Measurements from ENCODE around the gene RPS21. TPM values are rescaled to one million over a fixed set of nuclear protein-coding genes. Genes with fewer than 3 reads are reported as not detected.

RPS21 gene
- total and polyA plus RNA-seq, 2 of the 13 experiments (the other 11 are each of a cell fraction or from before 2014, with no cell fraction given): 2,647 to 11,063 TPM

GRCh38 chr20:62353289-62354030, 33.4 kb upstream of the RPS21 start (continued):
- TF ChIP-seq, protein P1, sequence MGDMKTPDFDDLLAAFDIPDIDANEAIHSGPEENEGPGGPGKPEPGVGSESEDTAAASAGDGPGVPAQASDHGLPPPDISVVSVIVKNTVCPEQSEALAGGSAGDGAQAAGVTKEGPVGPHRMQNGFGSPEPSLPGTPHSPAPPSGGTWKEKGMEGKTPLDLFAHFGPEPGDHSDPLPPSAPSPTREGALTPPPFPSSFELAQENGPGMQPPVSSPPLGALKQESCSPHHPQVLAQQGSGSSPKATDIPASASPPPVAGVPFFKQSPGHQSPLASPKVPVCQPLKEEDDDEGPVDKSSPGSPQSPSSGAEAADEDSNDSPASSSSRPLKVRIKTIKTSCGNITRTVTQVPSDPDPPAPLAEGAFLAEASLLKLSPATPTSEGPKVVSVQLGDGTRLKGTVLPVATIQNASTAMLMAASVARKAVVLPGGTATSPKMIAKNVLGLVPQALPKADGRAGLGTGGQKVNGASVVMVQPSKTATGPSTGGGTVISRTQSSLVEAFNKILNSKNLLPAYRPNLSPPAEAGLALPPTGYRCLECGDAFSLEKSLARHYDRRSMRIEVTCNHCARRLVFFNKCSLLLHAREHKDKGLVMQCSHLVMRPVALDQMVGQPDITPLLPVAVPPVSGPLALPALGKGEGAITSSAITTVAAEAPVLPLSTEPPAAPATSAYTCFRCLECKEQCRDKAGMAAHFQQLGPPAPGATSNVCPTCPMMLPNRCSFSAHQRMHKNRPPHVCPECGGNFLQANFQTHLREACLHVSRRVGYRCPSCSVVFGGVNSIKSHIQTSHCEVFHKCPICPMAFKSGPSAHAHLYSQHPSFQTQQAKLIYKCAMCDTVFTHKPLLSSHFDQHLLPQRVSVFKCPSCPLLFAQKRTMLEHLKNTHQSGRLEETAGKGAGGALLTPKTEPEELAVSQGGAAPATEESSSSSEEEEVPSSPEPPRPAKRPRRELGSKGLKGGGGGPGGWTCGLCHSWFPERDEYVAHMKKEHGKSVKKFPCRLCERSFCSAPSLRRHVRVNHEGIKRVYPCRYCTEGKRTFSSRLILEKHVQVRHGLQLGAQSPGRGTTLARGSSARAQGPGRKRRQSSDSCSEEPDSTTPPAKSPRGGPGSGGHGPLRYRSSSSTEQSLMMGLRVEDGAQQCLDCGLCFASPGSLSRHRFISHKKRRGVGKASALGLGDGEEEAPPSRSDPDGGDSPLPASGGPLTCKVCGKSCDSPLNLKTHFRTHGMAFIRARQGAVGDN (CRISPR knock-in tag; IDR thresholded peaks at IDR 0.05): peak; percentile 78
- TF ChIP-seq HNRNPL (IDR thresholded peaks at IDR 0.05; ENCODE audit: low read depth, low read length) (peak; percentile 87), KDM5B (CRISPR knock-in tag; IDR thresholded peaks at IDR 0.05; ENCODE audit: borderline replicate concordance) (peak; percentile 75), ZNF3 (CRISPR knock-in tag; IDR thresholded peaks at IDR 0.05) (no peak), TFAP4 (IDR thresholded peaks at IDR 0.05; ENCODE audit: borderline replicate concordance, low read depth) (peak; percentile 42; the same call in 1 of the 2 replicates), SP5 (CRISPR knock-in tag; IDR thresholded peaks at IDR 0.05; ENCODE audit: borderline replicate concordance, low read depth) (peak; percentile 19; the same call in 1 of the 2 replicates), ZNF296 (CRISPR knock-in tag; conservative IDR thresholded peaks at IDR 0.05) (0 out of 2 replicates have a peak, but pooled peaks have one; percentile 68), RAD21 (CRISPR knock-in tag; IDR thresholded peaks at IDR 0.05) (0 out of 2 replicates have a peak, but pooled peaks have one; percentile 6), ATRX (CRISPR knock-in tag; IDR thresholded peaks at IDR 0.05; ENCODE audit: borderline replicate concordance) (no peak), JUND (CRISPR knock-in tag; IDR thresholded peaks at IDR 0.05) (peak; percentile 28; the same call in 1 of the 2 replicates), CEBPG (CRISPR knock-in tag; IDR thresholded peaks at IDR 0.05) (no peak), IRX3 (CRISPR knock-in tag; IDR thresholded peaks at IDR 0.05; ENCODE audit: borderline replicate concordance, low read depth) (0 out of 2 replicates have a peak, but pooled peaks have one; percentile 36), ZNF883 (CRISPR knock-in tag; IDR thresholded peaks at IDR 0.05; ENCODE audit: not compliant biosample characterization) (peak; percentile 74), ZBTB37 (CRISPR knock-in tag; IDR thresholded peaks at IDR 0.05) (peak; percentile 56; the same call in 1 of the 2 replicates), MIER2 (CRISPR knock-in tag; IDR thresholded peaks at IDR 0.05) (no peak), PITX1 (CRISPR knock-in tag; IDR thresholded peaks at IDR 0.05) (peak; percentile 68; the same call in 1 of the 2 replicates), ZNF451 (CRISPR knock-in tag; IDR thresholded peaks at IDR 0.05) (0 out of 2 replicates have a peak, but pooled peaks have one; percentile 40), XRCC5 (optimal IDR thresholded peaks at IDR 0.05; ENCODE audit: low read length) (peak; percentile 25), RFX5 (IDR thresholded peaks at IDR 0.05; ENCODE audit: low read depth, low read length) (no peak), SAP130 (CRISPR knock-in tag; IDR thresholded peaks at IDR 0.05; ENCODE audit: low read depth) (peak; percentile 55)
- TF ChIP-seq, protein P2, sequence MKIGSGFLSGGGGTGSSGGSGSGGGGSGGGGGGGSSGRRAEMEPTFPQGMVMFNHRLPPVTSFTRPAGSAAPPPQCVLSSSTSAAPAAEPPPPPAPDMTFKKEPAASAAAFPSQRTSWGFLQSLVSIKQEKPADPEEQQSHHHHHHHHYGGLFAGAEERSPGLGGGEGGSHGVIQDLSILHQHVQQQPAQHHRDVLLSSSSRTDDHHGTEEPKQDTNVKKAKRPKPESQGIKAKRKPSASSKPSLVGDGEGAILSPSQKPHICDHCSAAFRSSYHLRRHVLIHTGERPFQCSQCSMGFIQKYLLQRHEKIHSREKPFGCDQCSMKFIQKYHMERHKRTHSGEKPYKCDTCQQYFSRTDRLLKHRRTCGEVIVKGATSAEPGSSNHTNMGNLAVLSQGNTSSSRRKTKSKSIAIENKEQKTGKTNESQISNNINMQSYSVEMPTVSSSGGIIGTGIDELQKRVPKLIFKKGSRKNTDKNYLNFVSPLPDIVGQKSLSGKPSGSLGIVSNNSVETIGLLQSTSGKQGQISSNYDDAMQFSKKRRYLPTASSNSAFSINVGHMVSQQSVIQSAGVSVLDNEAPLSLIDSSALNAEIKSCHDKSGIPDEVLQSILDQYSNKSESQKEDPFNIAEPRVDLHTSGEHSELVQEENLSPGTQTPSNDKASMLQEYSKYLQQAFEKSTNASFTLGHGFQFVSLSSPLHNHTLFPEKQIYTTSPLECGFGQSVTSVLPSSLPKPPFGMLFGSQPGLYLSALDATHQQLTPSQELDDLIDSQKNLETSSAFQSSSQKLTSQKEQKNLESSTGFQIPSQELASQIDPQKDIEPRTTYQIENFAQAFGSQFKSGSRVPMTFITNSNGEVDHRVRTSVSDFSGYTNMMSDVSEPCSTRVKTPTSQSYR (CRISPR knock-in tag; IDR thresholded peaks at IDR 0.05; ENCODE audit: borderline replicate concordance): peak; percentile 90; the same call in 1 of the 2 replicates

Measured in HepG2 (cell line).